ENCODE measurements around the gene STRBP. TPM values are rescaled to one million over a fixed set of nuclear protein-coding genes. Genes with fewer than 3 reads are reported as not detected.
A peak's percentile ranks its signal among the peaks of the same experiment; 100 is the strongest.

Gene STRBP
- total RNA-seq, 4 donors from 2014 or later = 20.8 to 49.9 (median 37.4) TPM

- no peak for DNase-seq
- TF ChIP-seq POLR2A (IDR thresholded peaks at IDR 0.05) = no peak
- TF ChIP-seq, protein P1, sequence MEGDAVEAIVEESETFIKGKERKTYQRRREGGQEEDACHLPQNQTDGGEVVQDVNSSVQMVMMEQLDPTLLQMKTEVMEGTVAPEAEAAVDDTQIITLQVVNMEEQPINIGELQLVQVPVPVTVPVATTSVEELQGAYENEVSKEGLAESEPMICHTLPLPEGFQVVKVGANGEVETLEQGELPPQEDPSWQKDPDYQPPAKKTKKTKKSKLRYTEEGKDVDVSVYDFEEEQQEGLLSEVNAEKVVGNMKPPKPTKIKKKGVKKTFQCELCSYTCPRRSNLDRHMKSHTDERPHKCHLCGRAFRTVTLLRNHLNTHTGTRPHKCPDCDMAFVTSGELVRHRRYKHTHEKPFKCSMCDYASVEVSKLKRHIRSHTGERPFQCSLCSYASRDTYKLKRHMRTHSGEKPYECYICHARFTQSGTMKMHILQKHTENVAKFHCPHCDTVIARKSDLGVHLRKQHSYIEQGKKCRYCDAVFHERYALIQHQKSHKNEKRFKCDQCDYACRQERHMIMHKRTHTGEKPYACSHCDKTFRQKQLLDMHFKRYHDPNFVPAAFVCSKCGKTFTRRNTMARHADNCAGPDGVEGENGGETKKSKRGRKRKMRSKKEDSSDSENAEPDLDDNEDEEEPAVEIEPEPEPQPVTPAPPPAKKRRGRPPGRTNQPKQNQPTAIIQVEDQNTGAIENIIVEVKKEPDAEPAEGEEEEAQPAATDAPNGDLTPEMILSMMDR (IDR thresholded peaks at IDR 0.05) = no peak
- Histone ChIP-seq H3K4me1 (no peaks in the 10 kb centered on the region), H3K27me3 (no peaks in the 10 kb centered on the region), H3K9me3 (no peaks in the 10 kb centered on the region), H3K27ac (no peak overlapping the region), H3K36me3 (peaks cover 0 to 48% (median 0%) of the 10 kb centered on the region in 3 donors), H3K4me3 (no peak overlapping the region)
Measured at GRCh38 chr9:123087359-123087888, 181.0 kb downstream of the STRBP start.

DNA sequence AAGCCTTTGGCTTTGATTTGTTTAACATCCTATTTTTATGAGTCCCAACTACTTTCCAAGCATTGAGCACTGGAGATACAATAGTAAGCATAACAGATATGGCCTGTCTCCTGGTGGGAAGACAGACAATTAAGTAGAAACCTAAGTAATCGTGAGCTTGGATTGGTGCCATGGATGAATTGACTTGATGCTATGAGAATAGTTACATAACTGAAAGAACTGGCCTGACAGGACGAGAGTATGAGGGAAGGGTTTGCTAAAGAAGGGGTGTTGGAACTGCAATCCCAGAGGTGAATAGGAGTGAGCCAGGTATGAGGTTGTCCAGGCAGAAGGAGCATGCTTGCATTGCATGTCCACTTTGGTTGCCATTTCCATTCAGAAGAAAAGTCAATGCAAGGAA lies 182.5 kb downstream of the STRBP start:
- peaks cover 0 to 40% (median 0%) of the 10 kb centered on the region in 3 donors for H3K36me3 ChIP-seq
- no peaks in the 10 kb centered on the region for H3K27me3 ChIP-seq
- no peak overlapping the region for H3K4me3 ChIP-seq
- TF ChIP-seq, protein P1 (IDR thresholded peaks at IDR 0.05) = no peak
- no peak for TF ChIP-seq POLR2A (IDR thresholded peaks at IDR 0.05)
- DNase-seq = no peak
- no peaks in the 10 kb centered on the region for H3K9me3 ChIP-seq
- no peaks in the 10 kb centered on the region for H3K4me1 ChIP-seq
- no peak overlapping the region for H3K27ac ChIP-seq

DNA sequence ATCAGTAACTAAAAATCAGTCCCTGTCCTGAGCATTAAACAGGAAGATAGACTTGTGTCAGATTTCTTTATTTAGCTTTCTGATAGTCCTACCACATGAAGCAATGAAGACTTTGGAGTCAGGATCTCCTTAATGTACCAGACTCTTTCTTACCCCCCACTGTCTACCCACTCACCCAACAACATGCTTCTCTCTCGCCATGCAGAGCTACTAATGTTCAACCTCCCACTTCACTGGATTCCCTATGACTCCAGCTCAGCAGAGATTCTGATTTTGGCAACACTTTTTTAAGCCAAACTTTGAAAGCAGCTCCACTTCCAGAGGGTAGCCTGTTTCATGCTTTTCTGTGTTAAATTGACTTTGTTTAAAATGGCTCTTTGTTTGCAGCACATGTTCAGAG lies 184.1 kb downstream of the STRBP start:
- H3K27me3 ChIP-seq = no peaks in the 10 kb centered on the region
- H3K36me3 ChIP-seq = peaks cover 0 to 42% (median 0%) of the 10 kb centered on the region in 3 donors
- H3K4me1 ChIP-seq = no peaks in the 10 kb centered on the region
- no peak for TF ChIP-seq POLR2A (IDR thresholded peaks at IDR 0.05)
- TF ChIP-seq, protein P1 (IDR thresholded peaks at IDR 0.05) = no peak
- H3K4me3 ChIP-seq = no peak overlapping the region
- no peaks in the 10 kb centered on the region for H3K9me3 ChIP-seq
- DNase-seq = no peak
- H3K27ac ChIP-seq = no peak overlapping the region

- DNase-seq = no peak
- no peak overlapping the region for H3K4me3 ChIP-seq
- no peak overlapping the region for H3K27ac ChIP-seq
- TF ChIP-seq, protein P1 (IDR thresholded peaks at IDR 0.05) = no peak
- no peak for TF ChIP-seq POLR2A (IDR thresholded peaks at IDR 0.05)
- H3K36me3 ChIP-seq = peaks cover 0 to 42% (median 0%) of the 10 kb centered on the region in 3 donors
- H3K9me3 ChIP-seq = no peaks in the 10 kb centered on the region
- no peaks in the 10 kb centered on the region for H3K27me3 ChIP-seq
- H3K4me1 ChIP-seq = no peaks in the 10 kb centered on the region
Measured at GRCh38 chr9:123083680-123084079, 184.7 kb downstream of the STRBP start.

DNA sequence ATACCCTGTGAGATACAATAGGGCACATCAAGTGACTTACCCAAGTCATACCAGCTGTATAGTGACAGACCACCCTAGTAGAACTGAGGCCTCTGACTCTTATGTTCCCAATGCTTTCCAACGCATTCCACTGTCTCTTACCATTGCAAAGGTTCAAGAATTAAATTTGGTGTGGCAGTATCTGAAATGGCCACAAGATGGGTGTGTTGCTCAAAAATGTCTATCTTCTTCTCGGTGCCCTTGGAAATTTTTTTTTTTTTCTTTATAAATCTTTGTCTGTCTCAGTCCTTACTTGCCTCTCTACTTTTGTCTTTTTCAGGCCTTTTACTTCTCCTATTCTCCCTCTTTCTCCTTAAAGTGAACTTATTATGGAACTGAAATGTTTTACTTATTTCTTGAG lies 186.6 kb downstream of the STRBP start:
- no peaks in the 10 kb centered on the region for H3K4me1 ChIP-seq

More for the DNA sequence above, 186.6 kb downstream of the STRBP start:
- DNase-seq = no peak
- Histone ChIP-seq H3K9me3 (no peaks in the 10 kb centered on the region), H3K27me3 (no peaks in the 10 kb centered on the region), H3K27ac (no peak overlapping the region), H3K4me3 (no peak overlapping the region), H3K36me3 (peaks cover 0 to 48% (median 0%) of the 10 kb centered on the region in 3 donors)
- TF ChIP-seq, protein P1 (IDR thresholded peaks at IDR 0.05) = peak; percentile 38 to 64 (median 57)
- TF ChIP-seq POLR2A (IDR thresholded peaks at IDR 0.05) = no peak
